GM23248 (cell line): ENCODE data around the gene ACACB.

Source experiments
- EZH2 ChIP-seq: fragments of 200-600 bp; sonication (generic); IDR thresholded peaks from 2 replicates; pipeline ENCODE4 v1.6.1; 2018; ENCODE audit warnings: antibody characterized with exemption, mild to moderate bottlenecking; ENCODE audit not compliant: insufficient read depth, poor library complexity, severe bottlenecking
- EZH2phosphoT487 ChIP-seq: fragments of 200-600 bp; sonication (generic); IDR thresholded peaks from 2 replicates; pipeline ENCODE4 v1.6.1; 2018; ENCODE audit warnings: antibody characterized with exemption, moderate library complexity, mild to moderate bottlenecking, low read depth; ENCODE audit not compliant: insufficient read depth

DNA sequence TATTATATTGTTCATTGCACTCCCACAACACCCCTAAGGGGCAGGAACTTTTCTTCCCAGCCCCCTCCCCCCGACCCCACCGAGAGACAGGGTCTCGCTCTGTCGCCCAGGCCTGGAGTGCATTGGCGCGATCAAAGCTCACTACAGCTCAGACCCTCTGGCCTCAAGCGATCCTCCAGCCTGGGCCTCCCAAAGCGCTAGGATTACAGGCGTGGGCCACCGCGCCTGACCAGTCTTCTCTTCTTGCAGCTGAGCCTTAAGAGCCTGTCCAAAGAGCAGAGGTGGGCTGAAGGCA, 19.3 kb upstream of the ACACB start:
- TF ChIP-seq EZH2 (no peak), EZH2phosphoT487 (no peak)
